SK-N-DZ (cell line): ENCODE data around the gene DNHD1.

Experiments used
- DNase-seq: peaks from one replicate; pipeline ENCODE4 v3.0.0-alpha.2; 2015; ENCODE audit warnings: low spot score

DNHD1 gene

GRCh38 chr11:6611092-6611962 lies 114.2 kb downstream of the DNHD1 start:
- no peak for DNase-seq

DNA sequence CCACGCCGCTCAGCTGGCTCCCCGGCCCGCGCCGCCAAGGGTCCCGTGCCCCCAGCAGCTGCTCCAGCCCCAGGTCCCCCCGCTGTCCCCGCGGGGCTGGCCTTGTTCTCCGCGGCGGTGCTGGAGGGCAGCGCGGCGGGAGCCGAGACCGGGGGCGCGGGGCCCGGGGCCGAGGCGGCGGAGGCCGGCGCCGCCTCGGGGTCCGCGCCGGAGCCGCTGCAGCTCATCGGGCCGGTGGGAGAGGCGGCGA lies 114.8 kb downstream of the DNHD1 start:
- DNase-seq: no peak

- peak; percentile 93 for DNase-seq
Observed at GRCh38 chr11:6612213-6613041, 115.3 kb downstream of the DNHD1 start, which contains the start of gene TAF10. Gene TAF10 (minus strand): TSS chr11:6612216. CDS start chr11:6612189, 27 bp downstream.

- DNase-seq: no peak
Observed at GRCh38 chr11:6613496-6613895, 116.4 kb downstream of the DNHD1 start.

GRCh38 chr11:6614446-6614845 lies 117.4 kb downstream of the DNHD1 start:
- no peak for DNase-seq

DNA sequence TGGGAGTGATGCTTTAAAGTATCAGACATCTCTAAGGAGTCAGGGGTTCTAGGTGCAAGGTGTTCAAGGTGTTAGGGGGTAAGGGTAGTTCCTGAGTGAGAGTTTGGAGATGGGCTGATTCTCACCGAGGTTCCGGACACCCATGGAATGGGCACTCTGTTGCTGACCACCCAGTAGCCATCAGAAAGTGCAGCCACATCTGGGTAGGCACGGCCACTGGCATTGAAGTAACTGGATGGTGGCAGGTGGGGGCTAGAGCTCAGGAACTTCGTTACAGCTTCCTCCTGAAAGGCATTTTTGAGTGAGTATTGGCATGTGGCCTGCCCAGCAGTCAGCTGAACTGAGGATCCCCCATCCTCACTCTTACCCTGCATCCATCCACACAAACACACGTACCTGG lies 118.0 kb downstream of the DNHD1 start:
- no peak for DNase-seq

- DNase-seq: no peak
Observed at GRCh38 chr11:6615882-6616585, 119.0 kb downstream of the DNHD1 start.

- DNase-seq: no peak
Observed at GRCh38 chr11:6616596-6617250, 119.6 kb downstream of the DNHD1 start.

DNA sequence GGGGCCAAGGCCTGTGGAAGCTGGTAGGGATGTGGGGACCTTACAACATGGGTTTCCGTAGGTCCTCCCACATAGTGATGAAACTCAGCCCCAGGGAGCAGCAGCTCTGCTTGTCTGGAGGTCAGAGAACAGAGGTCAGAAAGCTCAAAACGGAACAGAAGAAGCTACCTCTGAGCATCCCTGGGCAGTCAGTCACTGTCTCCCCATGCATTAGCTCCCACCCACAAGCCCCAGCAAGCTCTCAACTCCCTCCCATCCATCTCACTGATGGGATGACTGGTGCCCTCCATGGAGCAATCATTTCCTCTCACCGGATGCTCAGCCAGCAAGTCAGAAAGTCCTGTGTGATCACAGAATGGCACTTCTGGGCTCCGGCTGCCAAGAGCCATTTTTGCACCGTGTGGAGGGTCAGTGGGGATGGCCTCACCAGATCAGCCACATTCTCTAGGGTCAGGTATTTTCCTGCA lies 120.3 kb downstream of the DNHD1 start:
- DNase-seq: no peak

DNA sequence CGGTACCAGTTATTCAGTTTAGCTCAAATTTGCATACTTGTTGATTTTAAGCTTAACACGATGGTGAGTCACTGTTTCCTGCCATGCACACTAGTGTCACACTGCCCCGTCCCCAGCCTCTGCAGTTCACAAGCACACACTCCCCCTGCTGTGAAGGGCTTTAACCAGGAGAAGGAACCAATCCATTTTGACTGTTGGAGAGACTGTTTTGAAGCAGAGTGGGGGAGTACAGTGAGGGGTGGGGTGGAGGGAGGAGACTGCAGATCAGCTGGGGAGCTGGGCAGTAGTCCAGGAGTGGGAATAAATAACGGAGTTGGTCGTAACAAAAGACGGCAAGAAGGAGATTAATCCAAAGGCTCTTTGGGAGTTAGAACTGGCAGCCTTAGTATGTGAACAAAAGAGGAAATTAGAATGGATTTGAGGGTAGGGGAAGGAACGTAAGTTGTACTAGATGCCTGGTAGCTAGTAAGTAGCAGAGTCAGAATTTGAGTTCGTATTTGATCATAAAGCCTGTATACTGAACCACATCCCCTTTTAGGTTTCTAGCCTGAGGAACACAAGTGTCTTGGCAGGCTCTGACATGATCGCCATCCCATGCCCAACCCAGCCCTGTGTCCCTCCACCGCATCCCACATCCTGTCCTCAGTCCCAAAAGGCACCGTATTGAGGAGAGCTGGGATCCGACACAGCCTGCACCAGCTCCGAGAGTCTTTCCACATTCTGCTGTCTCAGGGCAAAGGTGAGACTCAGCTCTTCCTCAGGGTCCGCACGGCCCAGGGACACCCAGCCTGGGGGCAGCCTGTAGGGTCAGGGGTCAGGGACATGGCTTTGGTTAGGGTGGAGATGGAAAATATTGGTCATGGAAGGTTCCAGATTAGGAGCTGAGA lies 121.3 kb downstream of the DNHD1 start:
- DNase-seq: no peak

DNA sequence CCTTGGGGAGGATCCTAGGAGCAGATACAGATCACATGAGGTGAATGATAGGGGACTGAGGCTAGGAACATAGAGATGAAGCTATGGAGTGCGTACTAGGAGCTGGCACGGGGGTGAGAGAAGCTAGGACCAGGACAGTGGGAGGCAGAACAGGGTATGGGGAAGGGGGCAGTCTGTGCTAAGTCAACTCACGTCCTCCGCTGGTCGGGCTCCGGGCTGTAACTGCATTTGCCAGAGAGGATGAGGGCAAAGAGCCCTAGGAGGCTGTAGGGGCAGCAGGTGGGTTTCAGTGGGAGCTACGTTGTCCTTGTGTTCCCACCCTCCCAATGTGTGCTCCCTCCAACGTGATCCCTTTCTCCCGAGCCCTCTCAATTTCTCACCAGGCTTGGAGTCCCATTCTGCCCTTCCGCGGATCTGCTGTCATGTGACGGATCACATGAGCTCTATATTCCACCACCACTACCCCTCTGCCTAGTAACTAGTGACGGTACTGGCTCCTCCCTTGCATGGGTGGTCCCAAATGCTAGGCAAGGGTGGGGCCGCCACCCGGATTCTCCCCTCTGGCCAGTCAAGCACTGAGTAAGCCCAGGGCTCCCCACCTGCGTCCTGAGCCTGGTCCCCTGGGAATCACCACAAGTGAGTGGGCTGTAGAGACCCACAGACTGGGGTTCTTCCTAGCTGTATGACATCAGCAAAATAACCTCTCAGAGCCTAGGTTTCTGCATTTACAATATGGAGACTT lies 122.1 kb downstream of the DNHD1 start, which contains the start of gene TPP1:
Gene TPP1, minus strand, starts transcription at position 419 of the 742 bp plus-strand sequence. Its CDS starts 22 bp downstream, at position 397.
- DNase-seq: peak; percentile 95

- no peak for DNase-seq
Observed at GRCh38 chr11:6620636-6621035, 123.6 kb downstream of the DNHD1 start.
